Left forelimb (tissue), 1 donor: ENCODE data around the gene PRR35.

ENCODE experiments used
- DNase-seq: peaks from one replicate; pipeline ENCODE4 v3.0.0-alpha.2; 2018; ENCODE audit warnings: low spot score

PRR35 gene

GRCh38 chr16:549544-550263 lies 10.5 kb upstream of the PRR35 start:
- no peak for DNase-seq

- DNase-seq, result no peak
These were observed 9.0 kb upstream of the PRR35 start for GRCh38 chr16:551210-551609.

- DNase-seq, result no peak
These were observed 8.0 kb upstream of the PRR35 start for GRCh38 chr16:552171-552570.

GRCh38 chr16:553601-554296 lies 6.4 kb upstream of the PRR35 start:
- no peak for DNase-seq

GRCh38 chr16:554297-554621 lies 5.9 kb upstream of the PRR35 start:
- DNase-seq, result no peak

GRCh38 chr16:554640-555365 lies 5.4 kb upstream of the PRR35 start:
- no peak for DNase-seq

- no peak for DNase-seq
These were observed 4.4 kb upstream of the PRR35 start for GRCh38 chr16:555528-556473.

- DNase-seq, result no peak
These were observed 3.6 kb upstream of the PRR35 start for GRCh38 chr16:556474-557173.

- DNase-seq, result no peak
These were observed 2.5 kb upstream of the PRR35 start for GRCh38 chr16:557463-558297.

GRCh38 chr16:558298-559020 lies 1.7 kb upstream of the PRR35 start:
- no peak for DNase-seq

- DNase-seq, result no peak
These were observed 1.2 kb upstream of the PRR35 start for GRCh38 chr16:559021-559380.

GRCh38 chr16:559411-560203 lies 587 bp upstream of the PRR35 start:
- DNase-seq, result no peak

GRCh38 chr16:560701-561412 lies 663 bp downstream of the PRR35 start:
- DNase-seq, result no peak

GRCh38 chr16:561413-561794 lies 1.2 kb downstream of the PRR35 start:
- no peak for DNase-seq

GRCh38 chr16:561957-562938 lies 2.1 kb downstream of the PRR35 start:
- DNase-seq, result no peak

- no peak for DNase-seq
These were observed 3.0 kb downstream of the PRR35 start for GRCh38 chr16:563072-563644.
